ENCODE results near the gene TSPYL1. TPM values are rescaled to one million over a fixed set of nuclear protein-coding genes. Genes with fewer than 3 reads are reported as not detected.
"Not testable (repeated sequence)": the region's sequence is repeated elsewhere in the genome, so short reads cannot be mapped to it uniquely, and the experiment has no call there.

Gene TSPYL1
- total and polyA plus RNA-seq, 2 experiments from 2014 or later = 24.9 to 66.1 TPM

GRCh38 chr6:116286773-116287358 is 7.1 kb upstream of the TSPYL1 start:
- Histone ChIP-seq H3K27ac (ENCODE audit: low read depth) (no peak overlapping the region), H3K27me3 (ENCODE audit: insufficient read depth) (no peaks in the 10 kb centered on the region), H3K9me2 (ENCODE audit: insufficient read depth) (peaks cover under 1% of the 10 kb centered on the region; the same call in 1 of the 2 replicates), H3F3A (replicated peaks; ENCODE audit: low read depth) (no peaks in the 10 kb centered on the region), H3K36me3 (ENCODE audit: insufficient read depth) (no peaks in the 10 kb centered on the region), H3K79me2 (replicated peaks; ENCODE audit: insufficient read depth) (no peaks in the 10 kb centered on the region), H4K20me1 (replicated peaks; ENCODE audit: insufficient read depth) (no peaks in the 10 kb centered on the region), H3K4me1 (ENCODE audit: insufficient read depth) (no peaks in the 10 kb centered on the region), H2AFZ (no peak overlapping the region), H3K4me2 (no peak overlapping the region), H3K4me3 (no peak overlapping the region)
- DNase-seq (ENCODE audit: low spot score) (no peak), ATAC-seq (no peak)
- Mint-ChIP-seq H3K36me3 (ENCODE audit: low read depth) (no peaks in the 10 kb centered on the region), H3K9me3 (peaks cover 5% of the 10 kb centered on the region; the same call in 2 of the 3 replicates), H3K27ac (no peak overlapping the region), H3K4me1 (peaks cover 4% of the 10 kb centered on the region; the same call in 2 of the 3 replicates), H3K4me3 (no peak overlapping the region), H3K27me3 (ENCODE audit: insufficient read depth, low read depth, poor library complexity) (no peaks in the 10 kb centered on the region)
- TF ChIP-seq CREB1 (CRISPR knock-in tag; IDR thresholded peaks at IDR 0.05; ENCODE audit: low read depth) (no peak), ZNF114 (CRISPR knock-in tag; IDR thresholded peaks at IDR 0.05) (no peak), POLR2AphosphoS5 (IDR thresholded peaks at IDR 0.05; ENCODE audit: low read depth) (no peak), EZH2phosphoT487 (IDR thresholded peaks at IDR 0.05; ENCODE audit: unreplicated experiment) (no peak), STAT1 (IDR thresholded peaks at IDR 0.05; ENCODE audit: unreplicated experiment) (no peak), JUNB (IDR thresholded peaks at IDR 0.05; ENCODE audit: unreplicated experiment) (no peak), ZNF331 (CRISPR knock-in tag; IDR thresholded peaks at IDR 0.05; ENCODE audit: low read depth) (no peak), EZH2 (IDR thresholded peaks at IDR 0.05; ENCODE audit: low read depth, unreplicated experiment) (no peak), CTCF (conservative IDR thresholded peaks at IDR 0.05; ENCODE audit: low read depth in 2 of 2) (no peak)
- TF ChIP-seq, protein P1, sequence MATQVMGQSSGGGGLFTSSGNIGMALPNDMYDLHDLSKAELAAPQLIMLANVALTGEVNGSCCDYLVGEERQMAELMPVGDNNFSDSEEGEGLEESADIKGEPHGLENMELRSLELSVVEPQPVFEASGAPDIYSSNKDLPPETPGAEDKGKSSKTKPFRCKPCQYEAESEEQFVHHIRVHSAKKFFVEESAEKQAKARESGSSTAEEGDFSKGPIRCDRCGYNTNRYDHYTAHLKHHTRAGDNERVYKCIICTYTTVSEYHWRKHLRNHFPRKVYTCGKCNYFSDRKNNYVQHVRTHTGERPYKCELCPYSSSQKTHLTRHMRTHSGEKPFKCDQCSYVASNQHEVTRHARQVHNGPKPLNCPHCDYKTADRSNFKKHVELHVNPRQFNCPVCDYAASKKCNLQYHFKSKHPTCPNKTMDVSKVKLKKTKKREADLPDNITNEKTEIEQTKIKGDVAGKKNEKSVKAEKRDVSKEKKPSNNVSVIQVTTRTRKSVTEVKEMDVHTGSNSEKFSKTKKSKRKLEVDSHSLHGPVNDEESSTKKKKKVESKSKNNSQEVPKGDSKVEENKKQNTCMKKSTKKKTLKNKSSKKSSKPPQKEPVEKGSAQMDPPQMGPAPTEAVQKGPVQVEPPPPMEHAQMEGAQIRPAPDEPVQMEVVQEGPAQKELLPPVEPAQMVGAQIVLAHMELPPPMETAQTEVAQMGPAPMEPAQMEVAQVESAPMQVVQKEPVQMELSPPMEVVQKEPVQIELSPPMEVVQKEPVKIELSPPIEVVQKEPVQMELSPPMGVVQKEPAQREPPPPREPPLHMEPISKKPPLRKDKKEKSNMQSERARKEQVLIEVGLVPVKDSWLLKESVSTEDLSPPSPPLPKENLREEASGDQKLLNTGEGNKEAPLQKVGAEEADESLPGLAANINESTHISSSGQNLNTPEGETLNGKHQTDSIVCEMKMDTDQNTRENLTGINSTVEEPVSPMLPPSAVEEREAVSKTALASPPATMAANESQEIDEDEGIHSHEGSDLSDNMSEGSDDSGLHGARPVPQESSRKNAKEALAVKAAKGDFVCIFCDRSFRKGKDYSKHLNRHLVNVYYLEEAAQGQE (IDR thresholded peaks at IDR 0.05; ENCODE audit: unreplicated experiment) = no peak
- TF ChIP-seq, protein P2, sequence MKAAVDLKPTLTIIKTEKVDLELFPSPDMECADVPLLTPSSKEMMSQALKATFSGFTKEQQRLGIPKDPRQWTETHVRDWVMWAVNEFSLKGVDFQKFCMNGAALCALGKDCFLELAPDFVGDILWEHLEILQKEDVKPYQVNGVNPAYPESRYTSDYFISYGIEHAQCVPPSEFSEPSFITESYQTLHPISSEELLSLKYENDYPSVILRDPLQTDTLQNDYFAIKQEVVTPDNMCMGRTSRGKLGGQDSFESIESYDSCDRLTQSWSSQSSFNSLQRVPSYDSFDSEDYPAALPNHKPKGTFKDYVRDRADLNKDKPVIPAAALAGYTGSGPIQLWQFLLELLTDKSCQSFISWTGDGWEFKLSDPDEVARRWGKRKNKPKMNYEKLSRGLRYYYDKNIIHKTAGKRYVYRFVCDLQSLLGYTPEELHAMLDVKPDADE (IDR thresholded peaks at IDR 0.05) = no peak

DNA sequence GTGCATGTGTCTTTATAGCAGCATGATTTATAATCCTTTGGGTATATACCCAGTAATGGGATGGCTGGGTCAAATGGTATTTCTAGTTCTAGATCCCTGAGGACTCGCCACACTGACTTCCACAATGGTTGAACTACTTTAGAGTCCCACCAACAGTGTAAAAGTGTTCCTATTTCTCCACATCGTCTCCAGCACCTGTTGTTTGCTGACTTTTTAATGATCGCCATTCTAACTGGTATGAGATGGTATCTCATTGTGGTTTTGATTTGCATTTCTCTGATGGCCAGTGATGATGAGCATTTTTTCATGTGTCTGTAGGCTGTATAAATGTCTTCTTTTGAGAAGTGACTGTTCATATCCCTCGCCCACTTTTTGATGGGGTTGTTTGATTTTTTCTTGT is 5.3 kb upstream of the TSPYL1 start:
- not testable (repeated sequence) for H3K36me3 Mint-ChIP-seq (ENCODE audit: low read depth); H3K9me3 Mint-ChIP-seq; H3K27ac ChIP-seq (ENCODE audit: low read depth); H3K4me3 ChIP-seq; H3K27me3 Mint-ChIP-seq (ENCODE audit: insufficient read depth, low read depth, poor library complexity); H2AFZ ChIP-seq; H4K20me1 ChIP-seq (replicated peaks; ENCODE audit: insufficient read depth); H3K36me3 ChIP-seq (ENCODE audit: insufficient read depth); H3K4me2 ChIP-seq; DNase-seq (ENCODE audit: low spot score); H3F3A ChIP-seq (replicated peaks; ENCODE audit: low read depth); H3K9me2 ChIP-seq (ENCODE audit: insufficient read depth); H3K27me3 ChIP-seq (ENCODE audit: insufficient read depth); ATAC-seq; H3K4me1 ChIP-seq (ENCODE audit: insufficient read depth); H3K27ac Mint-ChIP-seq; H3K79me2 ChIP-seq (replicated peaks; ENCODE audit: insufficient read depth); H3K4me3 Mint-ChIP-seq
- H3K4me1 Mint-ChIP-seq = peaks cover 12% of the 10 kb centered on the region; the same call in 2 of the 3 replicates

Data from GM23338 (cell line).